GM18526 (cell line): Measurements from ENCODE around the gene GRM7.

Experiments used
- POLR2A ChIP-seq: IDR thresholded peaks from 3 replicates; pipeline ENCODE4 v1.6.1; 2011; ENCODE audit not compliant: insufficient read length; ENCODE audit errors: extremely low read depth

The GRM7 gene

DNA sequence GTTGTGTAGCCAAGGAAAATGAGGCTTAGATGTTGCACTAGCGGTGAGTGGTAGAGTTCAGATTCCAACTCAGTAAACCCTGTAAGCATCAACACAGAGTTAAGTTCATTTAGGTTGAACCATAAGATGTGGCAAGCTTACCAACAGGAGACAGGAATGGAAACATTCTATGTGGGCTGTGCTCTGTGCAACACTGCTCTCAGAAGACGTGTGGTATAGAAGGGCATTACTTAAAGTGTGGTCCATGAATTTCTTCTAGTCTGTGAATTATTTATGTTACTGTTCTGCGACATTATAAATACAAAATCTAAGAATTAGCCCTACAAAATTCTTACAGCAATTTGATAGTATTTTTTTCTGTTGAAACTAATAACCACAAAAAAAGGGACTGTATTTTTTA lies 213.3 kb downstream of the GRM7 start:
- no peak for TF ChIP-seq POLR2A

DNA sequence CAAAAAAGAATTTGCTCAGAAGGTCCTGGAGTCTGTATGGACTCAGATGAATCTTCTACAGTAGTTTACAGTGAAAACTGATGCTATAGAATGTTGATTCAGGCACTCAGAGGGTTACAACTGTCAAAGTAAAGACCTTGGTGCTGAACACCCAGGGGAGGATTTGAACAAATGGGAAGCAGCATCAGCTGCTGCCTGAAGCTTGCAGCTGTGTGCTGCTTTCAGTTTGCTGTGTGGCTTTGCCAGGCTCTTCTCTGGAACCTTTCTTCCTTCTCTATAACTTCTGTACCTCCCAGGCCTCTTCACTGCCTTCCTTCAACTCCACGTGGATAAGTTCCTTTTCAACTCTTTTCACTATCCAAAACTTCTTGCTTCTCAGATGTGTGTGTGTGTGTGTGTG lies 214.2 kb downstream of the GRM7 start:
- TF ChIP-seq POLR2A, result no peak

DNA sequence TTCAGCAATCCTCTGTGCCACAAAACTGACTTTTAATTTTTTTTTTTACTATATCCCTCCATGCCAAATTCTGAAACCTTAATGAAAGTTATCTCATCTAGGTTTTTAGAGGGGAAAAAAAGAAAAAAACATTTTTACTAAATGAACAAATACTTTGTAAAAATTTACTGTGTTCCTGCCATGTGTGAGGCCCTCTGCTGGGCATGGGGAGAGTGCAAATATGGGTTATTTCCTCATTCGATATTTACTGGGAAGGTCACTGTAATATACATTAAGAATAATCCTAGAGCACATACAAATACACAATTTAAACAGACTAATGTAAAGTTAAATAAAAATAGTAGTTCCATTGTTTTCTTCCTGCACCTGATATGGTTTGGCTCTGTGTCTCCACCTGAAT lies 215.0 kb downstream of the GRM7 start:
- no peak for TF ChIP-seq POLR2A

GRCh38 chr3:7082244-7082643 lies 221.3 kb downstream of the GRM7 start:
- no peak for TF ChIP-seq POLR2A

DNA sequence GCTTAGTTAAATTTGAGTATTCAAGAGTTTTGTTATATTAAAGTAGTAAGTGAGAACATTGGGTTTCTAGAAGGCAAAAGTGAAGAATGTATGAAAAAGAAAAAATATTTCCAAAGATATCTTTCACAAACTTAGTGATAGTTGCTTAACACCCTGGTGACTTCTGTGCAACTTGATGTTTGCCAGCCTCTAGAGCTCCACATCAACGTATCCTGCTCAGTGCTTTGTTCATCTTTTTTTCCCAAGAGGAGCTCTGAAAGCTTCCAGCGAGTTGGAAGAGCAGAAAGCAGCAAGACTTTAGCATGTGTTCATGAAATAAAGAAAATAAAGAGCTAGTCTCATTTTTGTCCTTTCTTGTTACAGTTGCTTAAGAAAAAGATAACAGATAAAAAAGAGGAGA lies 225.5 kb downstream of the GRM7 start:
- no peak for TF ChIP-seq POLR2A

GRCh38 chr3:7095116-7095515 lies 234.2 kb downstream of the GRM7 start:
- no peak for TF ChIP-seq POLR2A

- TF ChIP-seq POLR2A, result no peak
Measured at GRCh38 chr3:7100136-7100535, 239.2 kb downstream of the GRM7 start.

DNA sequence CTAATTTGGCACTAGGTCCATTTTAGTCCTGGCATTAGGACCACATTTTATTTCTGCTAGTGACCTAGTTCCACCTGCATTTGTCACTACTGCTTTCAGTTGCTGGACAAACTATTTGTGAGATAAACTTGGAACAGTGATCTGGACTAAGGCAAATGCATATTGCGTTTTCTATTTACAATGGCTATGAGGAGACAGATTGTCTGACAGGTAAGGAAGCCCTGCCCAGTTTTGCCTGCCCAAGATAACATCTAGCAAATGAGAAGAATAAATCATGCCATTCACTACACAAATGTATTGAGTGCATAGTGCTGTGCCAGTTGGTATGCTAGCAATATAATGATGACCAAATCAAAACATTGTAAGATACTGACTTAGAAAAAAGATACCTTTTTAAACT lies 245.7 kb downstream of the GRM7 start:
- TF ChIP-seq POLR2A, result no peak

DNA sequence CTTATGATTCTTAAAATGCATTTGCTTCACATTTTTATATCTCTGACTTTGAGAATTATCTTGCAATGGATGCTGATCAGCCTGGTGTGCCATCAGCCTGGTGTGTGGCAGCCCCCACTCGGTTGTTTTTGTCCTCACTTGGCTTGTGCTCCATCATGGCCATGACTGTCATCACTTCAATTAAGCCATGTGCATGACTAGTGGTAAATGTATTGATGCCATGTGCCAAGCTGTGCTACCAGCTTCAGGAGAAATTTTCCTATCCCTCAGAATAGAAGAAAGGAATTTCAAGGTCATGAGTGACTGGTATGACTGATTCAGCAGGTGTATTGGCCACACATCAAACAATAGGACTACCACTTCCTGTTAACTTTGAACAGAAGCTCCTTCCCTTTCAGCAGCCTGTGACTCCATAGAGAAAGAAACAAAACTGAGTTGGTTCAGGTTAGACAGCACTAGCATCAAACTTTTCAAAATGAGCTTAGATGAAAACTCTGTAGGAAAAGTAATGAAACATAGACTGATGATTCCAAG lies 251.7 kb downstream of the GRM7 start:
- no peak for TF ChIP-seq POLR2A

GRCh38 chr3:7144697-7145308 lies 283.9 kb downstream of the GRM7 start:
- TF ChIP-seq POLR2A, result no peak

DNA sequence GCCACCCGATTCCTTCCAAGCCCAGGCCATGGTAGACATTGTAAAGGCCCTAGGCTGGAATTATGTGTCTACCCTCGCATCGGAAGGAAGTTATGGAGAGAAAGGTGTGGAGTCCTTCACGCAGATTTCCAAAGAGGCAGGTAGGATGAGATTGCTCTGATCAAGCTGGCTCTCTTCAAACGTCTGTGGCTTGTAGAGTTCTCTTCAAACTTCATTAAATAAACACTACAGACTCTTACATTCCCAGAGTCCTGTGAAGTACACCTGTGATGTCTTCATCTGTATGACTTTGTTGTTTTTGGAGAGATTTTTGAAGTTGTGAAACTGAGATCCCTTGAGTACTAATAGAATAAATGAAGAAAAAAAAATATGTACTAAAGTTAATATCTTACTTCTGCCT lies 285.6 kb downstream of the GRM7 start:
- TF ChIP-seq POLR2A, result no peak

- no peak for TF ChIP-seq POLR2A
Measured at GRCh38 chr3:7158516-7158915, 297.6 kb downstream of the GRM7 start.

DNA sequence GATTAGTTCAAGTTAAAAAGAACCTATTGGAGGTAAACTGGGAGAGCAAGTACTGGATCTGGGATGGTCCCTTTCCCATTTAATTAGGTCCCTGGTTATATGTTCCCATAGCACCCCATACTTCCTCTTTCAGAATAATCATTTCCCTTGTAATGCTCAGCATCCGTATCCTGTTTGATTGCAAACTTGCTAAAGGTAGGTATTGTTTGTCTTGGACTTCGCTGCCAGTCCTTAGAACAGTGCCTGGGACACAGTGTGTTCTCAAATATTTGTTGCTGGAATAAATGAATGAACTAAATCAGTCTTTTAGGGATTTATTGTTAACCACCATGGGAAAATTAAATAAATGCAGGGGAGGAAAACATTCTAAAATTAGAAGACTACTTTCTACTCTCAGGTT lies 299.8 kb downstream of the GRM7 start:
- TF ChIP-seq POLR2A, result no peak

GRCh38 chr3:7166460-7166859 lies 305.5 kb downstream of the GRM7 start:
- TF ChIP-seq POLR2A, result no peak

DNA sequence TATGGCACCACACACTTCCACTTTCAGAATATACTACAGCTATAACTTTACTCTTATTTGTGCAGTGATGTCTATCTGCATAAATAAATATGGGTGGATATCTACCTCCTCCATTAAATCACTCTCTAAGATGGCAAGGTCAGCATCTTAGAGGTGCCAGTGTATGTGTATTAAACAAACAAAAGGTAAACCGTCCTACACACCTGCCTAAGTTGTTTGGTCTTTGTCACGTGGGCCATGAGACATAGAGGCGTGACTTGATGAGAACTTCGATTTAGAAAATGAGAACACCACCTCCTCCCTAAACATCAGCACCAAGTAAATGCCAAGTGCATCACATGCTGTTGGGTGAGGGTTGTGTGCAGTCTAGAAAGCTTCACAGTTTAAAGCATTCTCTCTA lies 310.6 kb downstream of the GRM7 start:
- no peak for TF ChIP-seq POLR2A

- no peak for TF ChIP-seq POLR2A
Measured at GRCh38 chr3:7172996-7173395, 312.1 kb downstream of the GRM7 start.

- TF ChIP-seq POLR2A, result no peak
Measured at GRCh38 chr3:7188551-7188950, 327.6 kb downstream of the GRM7 start.
